ENCODE data around the gene PHACTR3. TPM values are rescaled to one million over a fixed set of nuclear protein-coding genes. Genes with fewer than 3 reads are reported as not detected.

PHACTR3 gene
- total RNA-seq, 6 donors from 2014 or later, result 5.5 to 30.8 (median 11.4) TPM

DNA sequence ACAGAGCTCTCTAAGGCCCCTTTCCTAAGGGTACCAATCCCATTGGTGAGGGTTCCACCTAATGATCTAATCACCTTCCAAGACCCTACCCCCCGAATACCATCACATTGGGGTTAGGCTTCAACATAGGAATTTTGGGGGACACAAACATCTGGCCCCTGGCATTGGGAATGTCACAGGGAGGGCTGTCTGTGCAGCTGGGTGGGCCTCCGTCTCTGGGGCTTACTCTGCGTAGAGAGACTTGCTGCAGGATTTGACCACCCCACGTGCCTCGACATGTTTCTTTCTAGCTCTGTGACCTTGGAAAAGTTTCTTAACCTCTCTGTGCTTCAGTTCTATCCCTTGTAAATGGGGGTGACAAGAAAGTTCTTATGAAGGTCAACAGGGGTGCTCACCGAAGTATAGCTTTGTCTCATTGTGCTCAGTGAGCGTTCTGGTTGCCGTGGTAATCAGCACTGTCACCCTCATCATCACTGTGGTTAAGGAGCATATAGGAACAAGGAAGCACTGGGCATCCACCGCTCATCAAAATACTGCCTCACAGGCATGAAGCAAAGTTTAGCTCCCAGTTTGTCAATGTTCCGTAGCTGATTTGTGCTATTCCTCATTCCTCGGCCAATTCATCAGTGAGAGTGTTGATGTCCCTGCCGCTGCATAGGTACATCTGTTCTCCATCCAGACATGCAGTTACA, 176.3 kb downstream of the PHACTR3 start:
- H3K27ac ChIP-seq, result no peak overlapping the region
- ATAC-seq (ENCODE audit: low FRiP score in 2 of 2), result no peak
- no peak overlapping the region for H3K4me3 ChIP-seq
- H3K36me3 ChIP-seq, result no peaks in the 10 kb centered on the region
- 86 to 91% methylated on average over 12 of the region's 12 CpGs for WGBS, 2 donors
- no peaks in the 10 kb centered on the region for H3K27me3 ChIP-seq
- no peaks in the 10 kb centered on the region for H3K4me1 ChIP-seq
- no peaks in the 10 kb centered on the region for H3K9me3 ChIP-seq
- no peak for DNase-seq
- TF ChIP-seq POLR2A (IDR thresholded peaks at IDR 0.05), result no peak
- no peak for TF ChIP-seq EP300 (IDR thresholded peaks at IDR 0.05)
- no peak for TF ChIP-seq CTCF (IDR thresholded peaks at IDR 0.05)
- TF ChIP-seq POLR2AphosphoS5 (IDR thresholded peaks at IDR 0.05), result no peak

DNA sequence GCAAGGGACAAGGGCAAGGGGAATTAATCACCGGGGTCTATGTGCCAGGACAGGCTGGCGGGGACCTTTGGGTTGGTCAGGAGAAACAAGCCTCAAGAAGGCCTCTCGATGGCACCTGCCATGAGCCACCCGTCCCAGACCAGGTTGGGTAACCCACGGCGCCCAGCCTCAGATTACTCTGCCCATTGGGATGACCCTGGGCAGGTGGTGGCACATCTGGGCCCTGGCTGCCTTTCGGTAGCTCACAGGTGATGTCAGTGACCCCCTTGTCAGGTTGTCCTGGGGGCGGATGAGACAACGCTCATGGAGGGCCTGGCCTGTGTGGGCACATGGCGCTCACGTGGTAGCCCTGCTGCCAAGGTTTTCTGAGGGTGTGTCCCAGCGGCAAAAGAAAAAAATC, 176.9 kb downstream of the PHACTR3 start:
- DNase-seq (peak in 1 of 2 donors; percentile 20), ATAC-seq (ENCODE audit: low FRiP score in 2 of 2) (no peak)
- WGBS, 2 donors, result 88 to 99% methylated on average over 6 to 12 of the region's 12 CpGs
- H3K9me3 ChIP-seq, result no peaks in the 10 kb centered on the region
- no peak overlapping the region for H3K4me3 ChIP-seq
- H3K36me3 ChIP-seq, result no peaks in the 10 kb centered on the region
- H3K4me1 ChIP-seq, result no peaks in the 10 kb centered on the region
- no peak for TF ChIP-seq POLR2AphosphoS5 (IDR thresholded peaks at IDR 0.05)
- no peak for TF ChIP-seq EP300 (IDR thresholded peaks at IDR 0.05)
- TF ChIP-seq POLR2A (IDR thresholded peaks at IDR 0.05), result no peak
- TF ChIP-seq CTCF (IDR thresholded peaks at IDR 0.05), result no peak
- no peaks in the 10 kb centered on the region for H3K27me3 ChIP-seq
- H3K27ac ChIP-seq, result no peak overlapping the region

DNA sequence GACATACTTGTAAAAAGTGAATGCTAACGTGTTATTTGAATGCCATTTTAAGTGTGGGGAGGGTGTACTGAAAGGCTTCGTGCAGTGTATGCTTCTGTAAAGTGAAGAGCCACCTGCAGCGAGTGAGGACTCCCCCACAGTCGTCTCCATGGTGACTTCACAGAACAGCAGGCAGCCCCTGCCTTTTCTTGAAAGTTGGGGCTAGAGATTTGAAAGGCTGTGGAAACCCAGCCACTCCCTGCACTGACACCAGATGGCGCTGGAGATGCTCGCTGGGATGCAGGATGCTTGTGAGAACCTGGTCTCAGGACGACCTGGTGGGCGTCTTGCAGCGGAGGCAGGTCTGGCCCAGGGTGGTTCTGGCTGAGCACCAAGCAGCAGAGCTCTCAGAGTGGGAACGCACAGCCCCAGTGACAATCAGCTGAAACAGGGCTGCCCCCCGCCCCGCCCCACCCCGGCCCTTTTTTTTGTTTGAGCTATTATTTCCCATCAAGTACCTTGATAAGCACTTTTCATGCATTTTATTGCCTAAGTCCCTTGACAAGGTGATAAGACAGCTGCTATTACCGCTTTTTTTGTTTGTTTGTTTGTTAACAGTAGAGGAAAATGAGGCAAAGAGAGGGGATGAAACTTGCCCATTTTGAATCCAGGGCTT, 178.8 kb downstream of the PHACTR3 start:
- ATAC-seq (ENCODE audit: low FRiP score in 2 of 2) (peak in 1 of 2 donors; percentile 29), DNase-seq (peak; percentile 33 to 52)
- WGBS, 2 donors, result 21 to 31% methylated on average over 11 to 13 of the region's 14 CpGs
- Histone ChIP-seq H3K9me3 (no peaks in the 10 kb centered on the region), H3K27me3 (no peaks in the 10 kb centered on the region), H3K4me3 (no peak overlapping the region), H3K27ac (no peak overlapping the region), H3K36me3 (no peaks in the 10 kb centered on the region), H3K4me1 (no peaks in the 10 kb centered on the region)
- TF ChIP-seq CTCF (IDR thresholded peaks at IDR 0.05) (peak; percentile 34 to 76 (median 62)), POLR2AphosphoS5 (IDR thresholded peaks at IDR 0.05) (no peak)

DNA sequence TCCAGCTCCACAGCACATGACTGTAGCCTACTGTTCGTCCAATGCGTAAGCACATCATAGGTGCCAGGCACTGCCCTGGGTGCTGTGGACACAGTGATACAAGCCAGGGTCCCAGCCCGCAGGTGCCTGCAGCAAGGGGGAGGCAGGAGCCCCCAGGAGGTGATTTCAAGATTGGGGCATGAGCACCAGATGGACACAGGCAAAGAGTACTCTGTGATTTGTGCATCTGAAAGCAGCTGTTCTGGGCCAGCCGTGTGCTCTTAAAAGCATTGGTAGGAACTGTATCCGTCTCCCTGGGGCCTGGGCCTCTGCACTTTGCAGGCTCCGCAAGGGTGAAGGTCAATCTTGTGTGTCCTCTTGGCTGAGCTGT, 179.3 kb downstream of the PHACTR3 start:
- Histone ChIP-seq H3K36me3 (no peaks in the 10 kb centered on the region), H3K4me3 (no peak overlapping the region), H3K9me3 (no peaks in the 10 kb centered on the region), H3K27ac (no peak overlapping the region), H3K4me1 (no peaks in the 10 kb centered on the region), H3K27me3 (no peaks in the 10 kb centered on the region)
- DNase-seq (no peak), ATAC-seq (ENCODE audit: low FRiP score in 2 of 2) (no peak)
- 73 to 83% methylated on average over 6 of the region's 6 CpGs for WGBS, 2 donors
- no peak for TF ChIP-seq EP300 (IDR thresholded peaks at IDR 0.05)
- no peak for TF ChIP-seq CTCF (IDR thresholded peaks at IDR 0.05)
- no peak for TF ChIP-seq POLR2AphosphoS5 (IDR thresholded peaks at IDR 0.05)
- no peak for TF ChIP-seq POLR2A (IDR thresholded peaks at IDR 0.05)

- 90% methylated on average over 5 of the region's 5 CpGs for WGBS, 2 donors
- TF ChIP-seq POLR2A (IDR thresholded peaks at IDR 0.05) (no peak), CTCF (IDR thresholded peaks at IDR 0.05) (no peak), EP300 (IDR thresholded peaks at IDR 0.05) (no peak), POLR2AphosphoS5 (IDR thresholded peaks at IDR 0.05) (no peak)
- ATAC-seq (ENCODE audit: low FRiP score in 2 of 2), result no peak
Measured at GRCh38 chr20:59784365-59784764, 180.0 kb downstream of the PHACTR3 start.

More at GRCh38 chr20:59784365-59784764, 180.0 kb downstream of the PHACTR3 start:
- DNase-seq, result no peak
- Histone ChIP-seq H3K4me3 (no peak overlapping the region), H3K9me3 (no peaks in the 10 kb centered on the region), H3K27ac (no peak overlapping the region), H3K4me1 (no peaks in the 10 kb centered on the region), H3K36me3 (no peaks in the 10 kb centered on the region), H3K27me3 (no peaks in the 10 kb centered on the region)
